Esophagus muscularis mucosa (tissue), 3 donors: ENCODE data around the gene ASTN2.

Source experiments
- POLR2A ChIP-seq: fragments of 450-650 bp; IDR thresholded peaks from one replicate; pipeline ENCODE4 v1.6.1; 2017; ENCODE audit warnings: antibody characterized with exemption, moderate library complexity, mild to moderate bottlenecking, low read depth
- TF ChIP-seq, protein P1 (sequence below), 3 experiments: fragments of 200-600 bp in 2 of 3; fragments of 450-650 bp in 1 of 3; sonication (generic) in 2 of 3; IDR thresholded peaks; one replicate each; pipeline ENCODE4 v1.5.1; 2017 to 2019; ENCODE audit warnings: antibody characterized with exemption in 3 of 3, mild to moderate bottlenecking in 2 of 3, moderate library complexity in 1 of 3

- TF ChIP-seq, protein P1, sequence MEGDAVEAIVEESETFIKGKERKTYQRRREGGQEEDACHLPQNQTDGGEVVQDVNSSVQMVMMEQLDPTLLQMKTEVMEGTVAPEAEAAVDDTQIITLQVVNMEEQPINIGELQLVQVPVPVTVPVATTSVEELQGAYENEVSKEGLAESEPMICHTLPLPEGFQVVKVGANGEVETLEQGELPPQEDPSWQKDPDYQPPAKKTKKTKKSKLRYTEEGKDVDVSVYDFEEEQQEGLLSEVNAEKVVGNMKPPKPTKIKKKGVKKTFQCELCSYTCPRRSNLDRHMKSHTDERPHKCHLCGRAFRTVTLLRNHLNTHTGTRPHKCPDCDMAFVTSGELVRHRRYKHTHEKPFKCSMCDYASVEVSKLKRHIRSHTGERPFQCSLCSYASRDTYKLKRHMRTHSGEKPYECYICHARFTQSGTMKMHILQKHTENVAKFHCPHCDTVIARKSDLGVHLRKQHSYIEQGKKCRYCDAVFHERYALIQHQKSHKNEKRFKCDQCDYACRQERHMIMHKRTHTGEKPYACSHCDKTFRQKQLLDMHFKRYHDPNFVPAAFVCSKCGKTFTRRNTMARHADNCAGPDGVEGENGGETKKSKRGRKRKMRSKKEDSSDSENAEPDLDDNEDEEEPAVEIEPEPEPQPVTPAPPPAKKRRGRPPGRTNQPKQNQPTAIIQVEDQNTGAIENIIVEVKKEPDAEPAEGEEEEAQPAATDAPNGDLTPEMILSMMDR (IDR thresholded peaks at IDR 0.05): no peak
- no peak for TF ChIP-seq POLR2A
Observed at GRCh38 chr9:117153021-117153420, 261.8 kb downstream of the ASTN2 start.
